ENCODE results near the gene FANCC. TPM values are rescaled to one million over a fixed set of nuclear protein-coding genes. Genes with fewer than 3 reads are reported as not detected.

The FANCC gene
- total RNA-seq, 2 experiments from 2014 or later: 5.7 to 6.3 TPM

- no peaks in the 10 kb centered on the region for H3K27me3 ChIP-seq (ENCODE audit: control insufficient read depth in 1 of 2, insufficient read depth in 2 of 2, low read length in 2 of 2)
- H3K27me3 Mint-ChIP-seq: no peaks in the 10 kb centered on the region
- DNase-seq (no peak), ATAC-seq (ENCODE audit: poor library complexity) (no peak)
- no peaks in the 10 kb centered on the region for H3K36me3 ChIP-seq (ENCODE audit: insufficient read depth, low read length)
- no peak for TF ChIP-seq CTCF (IDR thresholded peaks at IDR 0.05)
- H3K4me1 ChIP-seq (ENCODE audit: insufficient read depth, low read length): no peaks in the 10 kb centered on the region
- H3K27ac ChIP-seq (ENCODE audit: low read depth in 1 of 2, low read length in 2 of 2): no peak overlapping the region
- no peaks in the 10 kb centered on the region for H3K9me3 ChIP-seq (ENCODE audit: control insufficient read depth in 1 of 2, insufficient read depth in 1 of 2, low read length in 2 of 2)
- no peak overlapping the region for H3K27ac Mint-ChIP-seq
- H3K4me3 ChIP-seq (ENCODE audit: low read length): no peak overlapping the region
- no peak overlapping the region for H3K4me3 Mint-ChIP-seq
- no peaks in the 10 kb centered on the region for H3K9me3 Mint-ChIP-seq
- no peaks in the 10 kb centered on the region for H3K36me3 Mint-ChIP-seq (ENCODE audit: low read depth)
- CTCF ChIA-PET: interaction anchor here (1.5 kb wide), 1 partner anchor 8 kb away, joined by 4 read pairs; no protein-coding TSS in a partner anchor
- POLR2A ChIA-PET: no interaction called here
- H3K4me1 Mint-ChIP-seq (ENCODE audit: low read depth): no peaks in the 10 kb centered on the region
- intact Hi-C loops (cut with DNase I, micrococcal nuclease): no loop called here
These were observed 116.3 kb downstream of the FANCC start for GRCh38 chr9:95201206-95201605.

GRCh38 chr9:95197692-95198271 lies 119.7 kb downstream of the FANCC start:
- H3K9me3 Mint-ChIP-seq: no peaks in the 10 kb centered on the region
- H3K27me3 ChIP-seq (ENCODE audit: control insufficient read depth in 1 of 2, insufficient read depth in 2 of 2, low read length in 2 of 2): no peaks in the 10 kb centered on the region
- H3K4me1 Mint-ChIP-seq (ENCODE audit: low read depth): no peaks in the 10 kb centered on the region
- no peak for ATAC-seq (ENCODE audit: poor library complexity)
- H3K4me1 ChIP-seq (ENCODE audit: insufficient read depth, low read length): no peaks in the 10 kb centered on the region
- ChIA-PET CTCF (no interaction called here), POLR2A (no interaction called here)
- DNase-seq: no peak
- H3K27ac ChIP-seq (ENCODE audit: low read depth in 1 of 2, low read length in 2 of 2): no peak overlapping the region
- H3K27ac Mint-ChIP-seq: no peak overlapping the region
- H3K36me3 Mint-ChIP-seq (ENCODE audit: low read depth): no peaks in the 10 kb centered on the region
- intact Hi-C loops (cut with DNase I, micrococcal nuclease): no loop called here
- no peaks in the 10 kb centered on the region for H3K36me3 ChIP-seq (ENCODE audit: insufficient read depth, low read length)
- no peak for TF ChIP-seq CTCF (IDR thresholded peaks at IDR 0.05)
- H3K9me3 ChIP-seq (ENCODE audit: control insufficient read depth in 1 of 2, insufficient read depth in 1 of 2, low read length in 2 of 2): no peaks in the 10 kb centered on the region
- no peak overlapping the region for H3K4me3 ChIP-seq (ENCODE audit: low read length)
- no peaks in the 10 kb centered on the region for H3K27me3 Mint-ChIP-seq
- H3K4me3 Mint-ChIP-seq: no peak overlapping the region

- Histone ChIP-seq H3K9me3 (ENCODE audit: control insufficient read depth in 1 of 2, insufficient read depth in 1 of 2, low read length in 2 of 2) (no peaks in the 10 kb centered on the region), H3K4me3 (ENCODE audit: low read length) (no peak overlapping the region), H3K27ac (ENCODE audit: low read depth in 1 of 2, low read length in 2 of 2) (no peak overlapping the region), H3K36me3 (ENCODE audit: insufficient read depth, low read length) (no peaks in the 10 kb centered on the region), H3K27me3 (ENCODE audit: control insufficient read depth in 1 of 2, insufficient read depth in 2 of 2, low read length in 2 of 2) (no peaks in the 10 kb centered on the region), H3K4me1 (ENCODE audit: insufficient read depth, low read length) (peaks cover 6% of the 10 kb centered on the region)
- Mint-ChIP-seq H3K9me3 (no peaks in the 10 kb centered on the region), H3K4me1 (ENCODE audit: low read depth) (peaks cover 20% of the 10 kb centered on the region), H3K4me3 (no peak overlapping the region), H3K27me3 (no peaks in the 10 kb centered on the region), H3K27ac (no peak overlapping the region), H3K36me3 (ENCODE audit: low read depth) (no peaks in the 10 kb centered on the region)
- intact Hi-C loops (cut with DNase I, micrococcal nuclease): no loop called here
- CTCF ChIA-PET: interaction anchor here (1.5 kb wide), 1 partner anchor 8 kb away, joined by 4 read pairs; no protein-coding TSS in a partner anchor
- ATAC-seq (ENCODE audit: poor library complexity) (no peak), DNase-seq (no peak)
- POLR2A ChIA-PET: no interaction called here
- TF ChIP-seq CTCF (IDR thresholded peaks at IDR 0.05): no peak
These were observed 124.0 kb downstream of the FANCC start for GRCh38 chr9:95193480-95193879.
